DND-41 (cell line): ENCODE results near the gene OR8B2.
"Not testable (repeated sequence)": the region's sequence is repeated elsewhere in the genome, so short reads cannot be mapped to it uniquely, and the experiment has no call there.

Experiments
- EZH2 ChIP-seq: IDR thresholded peaks from 3 replicates; pipeline ENCODE4 v1.6.1; 2012; ENCODE audit warnings: borderline replicate concordance, low read depth, mild to moderate bottlenecking, moderate library complexity, low read length, inconsistent platforms; ENCODE audit not compliant: severe bottlenecking
- TF ChIP-seq, protein P1 (sequence below): IDR thresholded peaks from 2 replicates; pipeline ENCODE4 v1.5.1; 2012; ENCODE audit warnings: borderline replicate concordance, low read length, moderate library complexity, mild to moderate bottlenecking; ENCODE audit not compliant: poor library complexity, severe bottlenecking; ENCODE audit errors: extremely low read depth

DNA sequence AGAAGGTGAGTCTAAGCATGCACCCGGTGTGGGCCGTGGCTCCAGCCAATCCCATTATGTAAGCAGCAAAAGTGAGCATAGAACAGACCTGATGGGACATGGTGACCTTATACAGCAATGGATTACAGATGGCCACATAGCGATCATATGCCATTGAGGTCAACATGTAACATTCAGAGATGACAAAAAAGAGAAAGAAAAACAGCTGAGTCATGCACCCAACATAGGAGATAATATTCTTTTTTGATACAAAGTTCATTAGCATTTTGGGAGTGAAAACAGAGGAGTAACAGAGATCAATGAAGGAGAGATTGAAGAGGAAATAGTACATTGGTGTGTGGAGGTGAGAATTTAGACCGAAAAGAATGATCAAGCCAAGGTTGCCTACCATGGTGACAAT is 12.5 kb upstream of the OR8B2 start:
- TF ChIP-seq, protein P1, sequence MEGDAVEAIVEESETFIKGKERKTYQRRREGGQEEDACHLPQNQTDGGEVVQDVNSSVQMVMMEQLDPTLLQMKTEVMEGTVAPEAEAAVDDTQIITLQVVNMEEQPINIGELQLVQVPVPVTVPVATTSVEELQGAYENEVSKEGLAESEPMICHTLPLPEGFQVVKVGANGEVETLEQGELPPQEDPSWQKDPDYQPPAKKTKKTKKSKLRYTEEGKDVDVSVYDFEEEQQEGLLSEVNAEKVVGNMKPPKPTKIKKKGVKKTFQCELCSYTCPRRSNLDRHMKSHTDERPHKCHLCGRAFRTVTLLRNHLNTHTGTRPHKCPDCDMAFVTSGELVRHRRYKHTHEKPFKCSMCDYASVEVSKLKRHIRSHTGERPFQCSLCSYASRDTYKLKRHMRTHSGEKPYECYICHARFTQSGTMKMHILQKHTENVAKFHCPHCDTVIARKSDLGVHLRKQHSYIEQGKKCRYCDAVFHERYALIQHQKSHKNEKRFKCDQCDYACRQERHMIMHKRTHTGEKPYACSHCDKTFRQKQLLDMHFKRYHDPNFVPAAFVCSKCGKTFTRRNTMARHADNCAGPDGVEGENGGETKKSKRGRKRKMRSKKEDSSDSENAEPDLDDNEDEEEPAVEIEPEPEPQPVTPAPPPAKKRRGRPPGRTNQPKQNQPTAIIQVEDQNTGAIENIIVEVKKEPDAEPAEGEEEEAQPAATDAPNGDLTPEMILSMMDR: not testable (repeated sequence)
- TF ChIP-seq EZH2: not testable (repeated sequence)
